GM18511 (cell line): ENCODE data around the gene ZDHHC11B.
"Not testable (repeated sequence)": the region's sequence is repeated elsewhere in the genome, so short reads cannot be mapped to it uniquely, and the experiment has no call there.

Experiments used
- ATAC-seq: cut with Tn5 transposase; IDR thresholded peaks from one replicate; pipeline ENCODE4 v1.9.1; 2021; ENCODE audit warnings: mild to moderate bottlenecking, moderate library complexity; ENCODE audit not compliant: unreplicated experiment

ZDHHC11B gene

GRCh38 chr5:727087-727486 lies 57.4 kb downstream of the ZDHHC11B start:
- ATAC-seq: not testable (repeated sequence)

- ATAC-seq: not testable (repeated sequence)
Measured at GRCh38 chr5:723865-724264, 60.7 kb downstream of the ZDHHC11B start.

GRCh38 chr5:723309-723708 lies 61.2 kb downstream of the ZDHHC11B start:
- ATAC-seq: not testable (repeated sequence)

GRCh38 chr5:719379-719778 lies 65.2 kb downstream of the ZDHHC11B start:
- ATAC-seq: not testable (repeated sequence)

- no peak for ATAC-seq
Measured at GRCh38 chr5:717143-717542, 67.4 kb downstream of the ZDHHC11B start.

- ATAC-seq: not testable (repeated sequence)
Measured at GRCh38 chr5:716740-717139, 67.8 kb downstream of the ZDHHC11B start.

- not testable (repeated sequence) for ATAC-seq
Measured at GRCh38 chr5:715636-716035, 68.9 kb downstream of the ZDHHC11B start.

- not testable (repeated sequence) for ATAC-seq
Measured at GRCh38 chr5:714215-715118, 70.1 kb downstream of the ZDHHC11B start.

- not testable (repeated sequence) for ATAC-seq
Measured at GRCh38 chr5:713686-714085, 70.8 kb downstream of the ZDHHC11B start.

GRCh38 chr5:708848-709517 lies 75.5 kb downstream of the ZDHHC11B start:
- not testable (repeated sequence) for ATAC-seq

- ATAC-seq: not testable (repeated sequence)
Measured at GRCh38 chr5:708374-708773, 76.2 kb downstream of the ZDHHC11B start.

- ATAC-seq: not testable (repeated sequence)
Measured at GRCh38 chr5:706127-706526, 78.4 kb downstream of the ZDHHC11B start.

GRCh38 chr5:696753-697702 lies 87.5 kb downstream of the ZDHHC11B start:
- ATAC-seq: not testable (repeated sequence)

GRCh38 chr5:696191-696590 lies 88.3 kb downstream of the ZDHHC11B start:
- ATAC-seq: not testable (repeated sequence)

GRCh38 chr5:695475-695874 lies 89.1 kb downstream of the ZDHHC11B start:
- not testable (repeated sequence) for ATAC-seq

GRCh38 chr5:694042-694431 lies 90.5 kb downstream of the ZDHHC11B start:
- ATAC-seq: not testable (repeated sequence)

GRCh38 chr5:693271-694041 lies 91.1 kb downstream of the ZDHHC11B start, which contains the start of gene TPPP:
Gene TPPP (minus strand): TSS chr5:693352. CDS start chr5:678060, 15,292 bp downstream.
- ATAC-seq: peak; percentile 81

GRCh38 chr5:692529-693041 lies 91.9 kb downstream of the ZDHHC11B start:
- peak; percentile 19 for ATAC-seq

- no peak for ATAC-seq
Measured at GRCh38 chr5:691817-692528, 92.6 kb downstream of the ZDHHC11B start.
